Stimulated activated CD4-positive, alpha-beta T cell treated with anti-CD3 and anti-CD28 coated beads, Interleukin-15, amount 100 ng/mL, for 1 hour (primary cell): ENCODE results near the gene PLAAT4.
"Not testable (repeated sequence)": the region's sequence is repeated elsewhere in the genome, so short reads cannot be mapped to it uniquely, and the experiment has no call there.

Experiments used
- DNase-seq, 2 donors: peaks; one replicate each; pipeline ENCODE4 v3.0.0-alpha.2; 2020; ENCODE audit warnings: low read depth in 1 of 2, low spot score in 1 of 2

Gene PLAAT4

GRCh38 chr11:63537293-63538101 lies 889 bp downstream of the PLAAT4 start:
- no peak for DNase-seq

DNA sequence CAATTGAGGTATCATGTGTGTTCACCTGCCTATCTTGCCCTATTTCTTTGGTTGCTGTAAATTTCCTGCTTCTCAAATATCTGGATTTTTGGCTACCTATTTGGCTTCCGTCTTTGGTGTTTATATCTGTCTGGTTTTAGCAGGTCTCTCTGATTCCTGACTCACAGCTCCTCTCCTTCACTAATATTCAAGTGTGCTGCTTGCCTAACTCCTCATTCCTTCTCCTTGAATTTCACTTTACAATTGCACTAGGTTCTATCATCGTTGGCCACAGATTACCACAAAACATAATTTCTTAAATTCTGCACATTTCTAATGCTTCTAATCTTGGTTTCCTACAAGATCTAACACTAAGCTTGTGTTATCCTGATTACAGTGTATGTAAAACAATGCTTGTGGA lies 5.9 kb downstream of the PLAAT4 start:
- DNase-seq = not testable (repeated sequence)

DNA sequence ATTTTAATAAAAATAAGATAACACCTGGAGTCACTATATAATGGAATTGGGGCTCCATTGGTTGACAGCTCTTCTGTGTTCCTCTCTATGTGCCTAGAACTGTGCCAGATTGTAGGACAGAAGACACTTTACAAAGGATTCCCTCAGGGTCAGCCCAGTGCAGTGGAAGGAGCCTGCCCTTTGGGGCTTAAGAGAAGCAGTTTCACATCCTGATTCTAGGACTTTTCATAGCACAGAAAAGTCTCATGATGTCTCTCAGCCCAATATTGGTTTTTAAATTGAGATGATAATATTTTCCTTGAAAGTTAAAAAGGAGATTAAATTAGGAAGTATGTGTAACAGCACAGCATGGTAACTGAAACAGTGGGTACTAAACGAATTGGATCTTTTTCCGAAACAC lies 7.1 kb downstream of the PLAAT4 start:
- DNase-seq = no peak

DNA sequence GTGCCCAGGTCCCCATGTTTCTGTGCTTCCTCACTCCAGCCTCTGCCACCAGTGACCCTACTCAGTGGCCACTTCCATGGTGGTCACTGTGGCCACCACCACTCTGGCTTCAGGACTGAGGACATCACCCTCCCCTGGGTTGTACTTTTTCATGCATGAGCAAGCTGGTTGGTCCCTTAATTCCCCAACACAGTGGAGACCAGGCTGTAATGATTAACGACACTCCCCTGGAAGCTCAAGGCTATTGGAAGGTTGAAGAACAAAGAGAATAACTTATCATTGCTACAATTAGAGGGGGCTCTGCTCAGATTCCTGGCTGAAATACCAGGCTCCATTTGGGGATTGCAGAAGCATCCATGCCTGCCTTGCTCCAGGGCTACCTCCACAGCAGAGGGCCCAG lies 10.5 kb downstream of the PLAAT4 start:
- DNase-seq = no peak

- no peak for DNase-seq
Measured at GRCh38 chr11:63548178-63548577, 11.6 kb downstream of the PLAAT4 start.

GRCh38 chr11:63549411-63549810 lies 12.8 kb downstream of the PLAAT4 start:
- no peak for DNase-seq

DNA sequence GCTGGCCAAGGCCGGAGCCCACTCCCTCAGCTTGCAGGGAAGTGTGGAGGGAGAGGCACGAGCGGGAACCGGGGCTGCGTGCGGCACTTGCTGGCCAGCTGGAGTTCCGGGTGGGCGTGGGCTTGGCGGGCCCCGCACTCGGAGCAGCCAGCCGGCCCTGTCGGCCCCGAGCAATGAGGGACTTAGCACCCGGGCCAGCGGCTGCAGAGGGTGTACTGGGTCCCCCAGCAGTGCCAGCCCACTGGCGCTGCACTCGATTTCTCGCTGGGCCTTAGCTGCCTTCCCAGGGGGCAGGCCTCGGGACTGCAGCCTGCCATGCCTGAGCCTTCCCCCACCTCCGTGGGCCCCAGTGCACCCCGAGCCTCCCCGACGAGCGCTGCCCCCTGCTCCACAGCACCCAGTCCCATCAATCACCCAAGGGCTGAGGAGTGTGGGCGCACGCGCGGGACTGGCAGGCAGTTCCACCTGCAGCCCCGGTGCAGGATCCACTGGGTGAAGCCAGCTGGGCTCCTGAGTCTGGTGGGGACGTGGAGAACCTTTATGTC lies 13.6 kb downstream of the PLAAT4 start:
- DNase-seq = not testable (repeated sequence)

DNA sequence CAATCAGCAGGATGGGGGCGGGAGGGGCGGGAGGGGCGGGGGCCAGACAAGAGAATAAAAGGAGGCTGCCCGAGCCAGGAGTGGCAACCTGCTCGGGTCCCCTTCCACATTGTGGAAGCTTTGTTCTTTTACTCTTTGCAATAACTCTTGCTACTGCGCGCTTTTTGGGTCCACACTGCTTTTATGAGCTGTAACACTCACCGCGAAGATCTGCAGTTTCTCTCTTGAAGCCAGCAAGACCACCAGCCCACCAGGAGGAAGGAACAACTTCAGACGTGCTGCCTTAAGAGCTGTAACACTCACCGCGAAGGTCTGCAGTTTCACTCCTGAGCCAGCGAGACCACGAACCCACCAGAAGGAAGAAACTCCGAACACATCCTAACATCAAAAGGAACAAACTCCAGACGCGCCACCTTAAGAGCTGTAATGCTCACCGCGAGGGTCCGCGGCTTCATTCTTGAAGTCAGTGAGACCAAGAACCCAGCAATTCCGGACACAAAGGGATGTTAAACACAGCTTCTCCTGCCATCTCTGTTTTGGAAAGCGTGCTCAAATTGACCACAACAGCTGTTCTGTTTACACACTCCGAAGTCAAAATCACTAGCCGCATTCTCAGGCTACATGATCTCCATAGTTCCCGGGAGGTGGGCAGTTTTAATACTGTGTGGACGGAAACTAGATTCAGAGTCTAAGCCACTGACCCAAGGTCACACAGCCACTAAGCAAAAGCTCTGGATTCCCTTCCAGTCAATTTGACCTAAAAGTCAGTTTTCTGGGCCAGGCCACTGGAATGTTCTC lies 14.7 kb downstream of the PLAAT4 start:
- DNase-seq = no peak

- DNase-seq = no peak
Measured at GRCh38 chr11:63551889-63552266, 15.3 kb downstream of the PLAAT4 start.

GRCh38 chr11:63552921-63553320 lies 16.3 kb downstream of the PLAAT4 start:
- no peak for DNase-seq

- no peak for DNase-seq
Measured at GRCh38 chr11:63553759-63554158, 17.2 kb downstream of the PLAAT4 start.

DNA sequence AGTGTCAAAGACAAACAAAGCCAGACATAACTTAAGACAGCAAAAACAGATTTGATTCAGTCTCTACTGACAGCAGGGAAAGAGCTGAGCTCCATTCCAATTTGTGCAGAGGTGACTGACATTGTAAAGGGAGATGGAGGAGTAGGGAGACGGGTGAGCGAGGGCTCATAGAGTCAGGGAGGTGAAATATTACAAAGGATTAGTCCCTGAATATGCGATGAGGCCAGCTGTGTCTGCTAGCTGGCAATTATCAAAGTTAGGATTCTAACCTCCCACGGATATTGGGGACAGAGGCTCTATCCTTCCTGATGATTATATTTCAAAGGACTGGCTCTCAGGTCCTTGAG lies 18.2 kb downstream of the PLAAT4 start:
- DNase-seq = no peak

DNA sequence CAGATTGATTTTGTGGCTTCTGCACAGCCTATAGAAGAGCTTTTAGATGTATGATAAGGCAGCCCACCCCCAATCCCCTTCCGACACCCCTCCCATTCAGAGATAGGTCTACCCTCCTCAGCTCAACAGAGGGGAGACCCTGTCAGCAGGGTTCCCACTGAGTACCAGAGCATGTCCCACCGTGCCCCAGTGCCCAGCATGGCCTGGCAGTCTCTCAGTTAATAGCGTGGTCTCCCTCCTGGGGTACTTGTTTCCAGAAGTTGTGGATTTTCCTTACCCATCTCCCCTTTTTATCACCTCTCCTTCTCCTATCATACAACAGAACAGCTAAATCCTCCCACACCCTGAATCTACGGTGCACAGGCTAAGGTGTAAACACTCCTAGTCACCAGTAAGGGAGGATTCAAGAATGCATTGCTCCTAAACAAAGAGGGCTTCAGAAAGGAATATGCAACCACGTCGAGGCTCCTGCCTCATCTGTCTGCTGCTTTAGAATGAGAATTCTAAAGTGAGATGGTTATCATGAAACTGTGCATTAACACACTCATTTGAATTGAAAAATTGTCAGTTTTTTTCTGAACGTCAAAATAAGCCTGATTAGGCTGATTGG lies 19.9 kb downstream of the PLAAT4 start:
- DNase-seq = no peak

DNA sequence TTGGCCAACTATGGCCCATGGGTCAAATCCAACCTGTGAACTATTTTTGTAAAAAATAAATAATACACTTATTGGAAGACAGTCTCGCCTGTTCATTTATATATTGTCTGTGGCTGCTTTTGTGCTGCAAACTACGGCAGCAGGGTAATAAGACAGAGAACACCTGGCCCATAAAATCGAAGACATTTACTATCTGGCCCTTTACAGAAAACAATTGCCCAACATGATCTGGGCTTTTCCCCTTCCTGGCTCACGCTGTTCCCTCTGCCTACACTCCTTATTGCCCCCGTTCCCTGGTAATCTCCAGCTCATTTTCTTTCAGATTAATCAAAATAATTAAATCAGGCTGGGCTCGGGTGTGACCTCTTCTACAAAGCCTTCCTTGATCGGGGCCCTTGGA lies 21.0 kb downstream of the PLAAT4 start:
- no peak for DNase-seq

GRCh38 chr11:63558459-63559157 lies 22.0 kb downstream of the PLAAT4 start:
- DNase-seq = no peak

- no peak for DNase-seq
Measured at GRCh38 chr11:63560506-63561180, 24.0 kb downstream of the PLAAT4 start.

- DNase-seq = no peak
Measured at GRCh38 chr11:63563201-63564055, 26.8 kb downstream of the PLAAT4 start, which contains the start of gene PLAAT2. Gene PLAAT2, minus strand, starts transcription at chr11:63563379. Its CDS starts 55 bp downstream, at chr11:63563324.

DNA sequence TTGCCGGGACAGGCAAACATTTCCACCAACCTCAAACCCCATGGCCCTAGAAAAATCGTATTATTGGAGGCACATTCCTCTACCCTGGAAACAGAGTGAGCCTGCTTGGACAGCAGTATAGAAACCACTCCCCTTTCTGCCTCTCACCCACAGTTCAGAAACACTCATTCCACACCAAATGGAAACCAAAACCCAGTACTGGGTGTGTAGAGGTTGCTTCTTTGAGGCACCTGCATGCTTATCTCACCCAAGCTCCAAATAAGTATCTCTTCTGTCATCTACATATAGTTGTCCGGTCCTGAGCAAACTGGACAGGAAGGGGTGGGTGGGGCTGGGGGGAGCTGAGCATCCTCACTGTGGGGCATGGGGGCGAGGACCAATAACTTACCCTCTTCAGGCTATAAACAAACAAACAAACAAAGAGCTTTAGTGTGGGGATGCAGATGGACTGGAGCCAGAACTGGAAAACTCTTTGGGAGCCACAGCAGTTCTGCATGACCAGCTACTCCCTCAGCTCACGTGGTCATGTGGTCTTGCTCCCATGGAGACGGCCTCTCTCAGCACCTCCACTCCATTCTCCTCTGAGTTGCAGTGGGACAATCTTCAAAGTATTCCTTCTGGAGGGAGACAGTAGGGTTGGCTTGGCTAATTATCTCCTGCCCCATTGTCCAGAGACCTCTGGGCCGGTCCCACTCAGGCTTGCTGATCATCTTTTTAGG lies 27.6 kb downstream of the PLAAT4 start:
- DNase-seq = no peak

GRCh38 chr11:63564784-63565350 lies 28.3 kb downstream of the PLAAT4 start:
- no peak for DNase-seq
